Measurements from ENCODE around the gene PITPNB. TPM values are rescaled to one million over a fixed set of nuclear protein-coding genes. Genes with fewer than 3 reads are reported as not detected.

The PITPNB gene
- total RNA-seq, 1 experiment from 2014 or later, result 82.6 TPM

DNA sequence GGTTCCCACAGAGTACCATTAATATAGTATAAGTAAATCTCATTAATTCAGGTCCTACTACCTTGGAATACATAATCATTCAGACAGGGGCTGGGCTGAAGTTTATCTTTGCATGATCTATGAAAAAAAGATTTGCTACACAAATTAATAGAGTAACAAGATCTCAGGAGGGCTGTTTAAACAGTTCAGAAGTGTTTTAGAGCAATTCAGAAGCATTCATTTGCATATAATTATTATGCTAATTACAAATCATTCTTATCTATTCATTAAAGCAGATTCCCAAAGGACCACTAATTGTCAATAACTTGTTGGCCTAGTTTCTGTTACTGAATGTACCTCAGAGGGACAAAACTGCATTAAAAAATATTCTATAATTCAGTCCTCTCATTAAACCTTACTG, 40.5 kb downstream of the PITPNB start:
- BruUV-seq (replicated peaks), result no TSS peak
- ATAC-seq, result no peak
- CTCF ChIA-PET, result interaction anchor here (1.1 kb wide), 1 partner anchor 8 kb away, joined by 3 read pairs; no protein-coding TSS in a partner anchor

More for the DNA sequence above, 40.5 kb downstream of the PITPNB start:
- Histone ChIP-seq H2AFZ (ENCODE audit: low read depth, low read length, poor library complexity, severe bottlenecking) (no peak overlapping the region), H3K9me2 (ENCODE audit: insufficient read depth) (no peaks in the 10 kb centered on the region), H3K9me3 (ENCODE audit: control insufficient read depth in 1 of 2, insufficient read depth in 1 of 2, low read depth in 1 of 2, low read length in 2 of 2) (no peaks in the 10 kb centered on the region), H3K79me2 (ENCODE audit: insufficient read depth, low read length) (peaks cover 86% of the 10 kb centered on the region), H4K20me1 (ENCODE audit: insufficient read depth) (peaks cover 29% of the 10 kb centered on the region; the same call in 1 of the 2 replicates), H3K36me3 (ENCODE audit: control insufficient read depth in 1 of 2, insufficient read depth in 2 of 2, low read length in 2 of 2) (peaks cover 3 to 10% of the 10 kb centered on the region in 2 experiments; a peak in 2 of 4 replicates), H3K4me3 (replicated peaks in 1 of 2; ENCODE audit: low read depth in 1 of 2, low read length in 2 of 2) (no peak overlapping the region), H3K27ac (ENCODE audit: low read depth, low read length) (no peak overlapping the region), H3K9ac (ENCODE audit: low read length) (no peak overlapping the region), H3K4me1 (ENCODE audit: control insufficient read depth in 1 of 2, insufficient read depth in 2 of 2, low read length in 2 of 2) (no peaks in the 10 kb centered on the region), H3K4me2 (ENCODE audit: low read length) (no peak overlapping the region), H3K27me3 (ENCODE audit: insufficient read depth, low read length) (no peaks in the 10 kb centered on the region)
- RAD21 ChIA-PET (ENCODE audit: low non-redundant PET in 1 of 2, low total read pairs in 2 of 2, uncharacterized antibody in 2 of 2, unreplicated experiment in 2 of 2), result no interaction called here
- POLR2A ChIA-PET, result no interaction called here
- intact Hi-C loops (cut with micrococcal nuclease), result no loop called here
- TF ChIP-seq, protein P1, sequence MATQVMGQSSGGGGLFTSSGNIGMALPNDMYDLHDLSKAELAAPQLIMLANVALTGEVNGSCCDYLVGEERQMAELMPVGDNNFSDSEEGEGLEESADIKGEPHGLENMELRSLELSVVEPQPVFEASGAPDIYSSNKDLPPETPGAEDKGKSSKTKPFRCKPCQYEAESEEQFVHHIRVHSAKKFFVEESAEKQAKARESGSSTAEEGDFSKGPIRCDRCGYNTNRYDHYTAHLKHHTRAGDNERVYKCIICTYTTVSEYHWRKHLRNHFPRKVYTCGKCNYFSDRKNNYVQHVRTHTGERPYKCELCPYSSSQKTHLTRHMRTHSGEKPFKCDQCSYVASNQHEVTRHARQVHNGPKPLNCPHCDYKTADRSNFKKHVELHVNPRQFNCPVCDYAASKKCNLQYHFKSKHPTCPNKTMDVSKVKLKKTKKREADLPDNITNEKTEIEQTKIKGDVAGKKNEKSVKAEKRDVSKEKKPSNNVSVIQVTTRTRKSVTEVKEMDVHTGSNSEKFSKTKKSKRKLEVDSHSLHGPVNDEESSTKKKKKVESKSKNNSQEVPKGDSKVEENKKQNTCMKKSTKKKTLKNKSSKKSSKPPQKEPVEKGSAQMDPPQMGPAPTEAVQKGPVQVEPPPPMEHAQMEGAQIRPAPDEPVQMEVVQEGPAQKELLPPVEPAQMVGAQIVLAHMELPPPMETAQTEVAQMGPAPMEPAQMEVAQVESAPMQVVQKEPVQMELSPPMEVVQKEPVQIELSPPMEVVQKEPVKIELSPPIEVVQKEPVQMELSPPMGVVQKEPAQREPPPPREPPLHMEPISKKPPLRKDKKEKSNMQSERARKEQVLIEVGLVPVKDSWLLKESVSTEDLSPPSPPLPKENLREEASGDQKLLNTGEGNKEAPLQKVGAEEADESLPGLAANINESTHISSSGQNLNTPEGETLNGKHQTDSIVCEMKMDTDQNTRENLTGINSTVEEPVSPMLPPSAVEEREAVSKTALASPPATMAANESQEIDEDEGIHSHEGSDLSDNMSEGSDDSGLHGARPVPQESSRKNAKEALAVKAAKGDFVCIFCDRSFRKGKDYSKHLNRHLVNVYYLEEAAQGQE (IDR thresholded peaks at IDR 0.05; ENCODE audit: low read depth), result no peak
- TF ChIP-seq JUND (IDR thresholded peaks at IDR 0.05) (no peak), RAD21 (IDR thresholded peaks at IDR 0.05; ENCODE audit: low read depth) (no peak), POLR2A (IDR thresholded peaks at IDR 0.05; ENCODE audit: borderline replicate concordance, extremely low read depth, insufficient read depth, insufficient read length) (no peak), EGR1 (IDR thresholded peaks at IDR 0.05; ENCODE audit: low read depth) (no peak), SIN3A (IDR thresholded peaks at IDR 0.05; ENCODE audit: low read depth) (no peak), ZFX (IDR thresholded peaks at IDR 0.05) (no peak), POLR2AphosphoS5 (IDR thresholded peaks at IDR 0.05; ENCODE audit: low read depth, low read length) (no peak), EZH2phosphoT487 (IDR thresholded peaks at IDR 0.05; ENCODE audit: borderline replicate concordance) (no peak), FOSL1 (IDR thresholded peaks at IDR 0.05; ENCODE audit: low read depth) (no peak), TCF7L2 (IDR thresholded peaks at IDR 0.05; ENCODE audit: borderline replicate concordance, extremely low read depth, insufficient read depth, insufficient read length) (no peak), YY1 (IDR thresholded peaks at IDR 0.05; ENCODE audit: extremely low read depth, insufficient replicate concordance, low read depth, low read length) (no peak), SRF (IDR thresholded peaks at IDR 0.05; ENCODE audit: low read depth) (no peak), SP1 (IDR thresholded peaks at IDR 0.05; ENCODE audit: low read depth) (no peak)
- TF ChIP-seq, protein P2, sequence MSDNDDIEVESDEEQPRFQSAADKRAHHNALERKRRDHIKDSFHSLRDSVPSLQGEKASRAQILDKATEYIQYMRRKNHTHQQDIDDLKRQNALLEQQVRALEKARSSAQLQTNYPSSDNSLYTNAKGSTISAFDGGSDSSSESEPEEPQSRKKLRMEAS (IDR thresholded peaks at IDR 0.05), result no peak
- TF ChIP-seq, protein P3, sequence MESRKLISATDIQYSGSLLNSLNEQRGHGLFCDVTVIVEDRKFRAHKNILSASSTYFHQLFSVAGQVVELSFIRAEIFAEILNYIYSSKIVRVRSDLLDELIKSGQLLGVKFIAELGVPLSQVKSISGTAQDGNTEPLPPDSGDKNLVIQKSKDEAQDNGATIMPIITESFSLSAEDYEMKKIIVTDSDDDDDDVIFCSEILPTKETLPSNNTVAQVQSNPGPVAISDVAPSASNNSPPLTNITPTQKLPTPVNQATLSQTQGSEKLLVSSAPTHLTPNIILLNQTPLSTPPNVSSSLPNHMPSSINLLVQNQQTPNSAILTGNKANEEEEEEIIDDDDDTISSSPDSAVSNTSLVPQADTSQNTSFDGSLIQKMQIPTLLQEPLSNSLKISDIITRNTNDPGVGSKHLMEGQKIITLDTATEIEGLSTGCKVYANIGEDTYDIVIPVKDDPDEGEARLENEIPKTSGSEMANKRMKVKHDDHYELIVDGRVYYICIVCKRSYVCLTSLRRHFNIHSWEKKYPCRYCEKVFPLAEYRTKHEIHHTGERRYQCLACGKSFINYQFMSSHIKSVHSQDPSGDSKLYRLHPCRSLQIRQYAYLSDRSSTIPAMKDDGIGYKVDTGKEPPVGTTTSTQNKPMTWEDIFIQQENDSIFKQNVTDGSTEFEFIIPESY (IDR thresholded peaks at IDR 0.05; ENCODE audit: extremely low read depth, insufficient replicate concordance, low read length), result no peak
- TF ChIP-seq, protein P4, sequence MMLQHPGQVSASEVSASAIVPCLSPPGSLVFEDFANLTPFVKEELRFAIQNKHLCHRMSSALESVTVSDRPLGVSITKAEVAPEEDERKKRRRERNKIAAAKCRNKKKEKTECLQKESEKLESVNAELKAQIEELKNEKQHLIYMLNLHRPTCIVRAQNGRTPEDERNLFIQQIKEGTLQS (IDR thresholded peaks at IDR 0.05), result no peak
- TF ChIP-seq, protein P5, sequence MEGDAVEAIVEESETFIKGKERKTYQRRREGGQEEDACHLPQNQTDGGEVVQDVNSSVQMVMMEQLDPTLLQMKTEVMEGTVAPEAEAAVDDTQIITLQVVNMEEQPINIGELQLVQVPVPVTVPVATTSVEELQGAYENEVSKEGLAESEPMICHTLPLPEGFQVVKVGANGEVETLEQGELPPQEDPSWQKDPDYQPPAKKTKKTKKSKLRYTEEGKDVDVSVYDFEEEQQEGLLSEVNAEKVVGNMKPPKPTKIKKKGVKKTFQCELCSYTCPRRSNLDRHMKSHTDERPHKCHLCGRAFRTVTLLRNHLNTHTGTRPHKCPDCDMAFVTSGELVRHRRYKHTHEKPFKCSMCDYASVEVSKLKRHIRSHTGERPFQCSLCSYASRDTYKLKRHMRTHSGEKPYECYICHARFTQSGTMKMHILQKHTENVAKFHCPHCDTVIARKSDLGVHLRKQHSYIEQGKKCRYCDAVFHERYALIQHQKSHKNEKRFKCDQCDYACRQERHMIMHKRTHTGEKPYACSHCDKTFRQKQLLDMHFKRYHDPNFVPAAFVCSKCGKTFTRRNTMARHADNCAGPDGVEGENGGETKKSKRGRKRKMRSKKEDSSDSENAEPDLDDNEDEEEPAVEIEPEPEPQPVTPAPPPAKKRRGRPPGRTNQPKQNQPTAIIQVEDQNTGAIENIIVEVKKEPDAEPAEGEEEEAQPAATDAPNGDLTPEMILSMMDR (IDR thresholded peaks at IDR 0.05 in 2 of 3, conservative IDR thresholded peaks at IDR 0.05 in 1 of 3; ENCODE audit: borderline replicate concordance in 1 of 3, insufficient read depth in 1 of 3, low read depth in 2 of 3, low read length in 2 of 3), result no peak
- no peak for DNase-seq (ENCODE audit: low read depth, low spot score)

All from HCT116 (cell line).